SK-N-SH (cell line): ENCODE measurements around the gene NOP56. TPM values are rescaled to one million over a fixed set of nuclear protein-coding genes. Genes with fewer than 3 reads are reported as not detected.

ENCODE experiments used
- CTCF ChIA-PET: fragments of 300-600, 350-600 bp; formaldehyde crosslinking; extraction: SDS; loops from one replicate; lab custom pipeline; 2021; lab: Yijun Ruan, JAX
- POLR2A ChIA-PET: fragments of 350-600 bp; sonication (Branson Sonifier 250); formaldehyde crosslinking; extraction: SDS; loops from one replicate; lab custom pipeline; 2020; ENCODE audit warnings: antibody characterized with exemption, inconsistent platforms; lab: Yijun Ruan, JAX
- DNase-seq: peaks from one replicate; pipeline ENCODE4 v3.0.0; 2012
- H2AFZ ChIP-seq: fragments of 200-600 bp; sonication (generic); 2 replicates; pipeline ENCODE4 v1.8.1; 2016; ENCODE audit warnings: antibody characterized with exemption, mild to moderate bottlenecking, low read depth
- H3F3A ChIP-seq: fragments of 200-600 bp; sonication (generic); replicated peaks from 2 replicates; pipeline ENCODE3; 2016; ENCODE audit warnings: antibody characterized with exemption, mild to moderate bottlenecking; ENCODE audit not compliant: insufficient read depth
- H3K27ac ChIP-seq, 2 experiments: fragments of 200-500 bp in 1 of 2; fragments of 200-600 bp in 1 of 2; sonication (Bioruptor generic) in 1 of 2; sonication (generic), shearing (Covaris generic) in 1 of 2; 2 replicates each; pipeline versions ENCODE4 v1.5.1 to v1.6.1; 2014 to 2016; ENCODE audit warnings: low read depth in 2 of 2, inconsistent platforms in 1 of 2, low read length in 1 of 2, mild to moderate bottlenecking in 1 of 2, mixed read lengths in 1 of 2
- H3K27me3 ChIP-seq: fragments of 200-600 bp; sonication (generic), shearing (Covaris generic); 2 replicates; pipeline ENCODE4 v1.6.1; 2016; ENCODE audit warnings: mixed run types; ENCODE audit not compliant: insufficient read depth
- H3K36me3 ChIP-seq, 2 experiments: fragments of 200-500 bp in 1 of 2; fragments of 200-600 bp in 1 of 2; sonication (Bioruptor generic) in 1 of 2; sonication (generic) in 1 of 2; replicated peaks in 1 of 2; 2 replicates each; pipeline versions ENCODE3 to v1.5.1; 2014 to 2016; ENCODE audit warnings: low read length in 1 of 2, mild to moderate bottlenecking in 1 of 2; ENCODE audit not compliant: insufficient read depth in 2 of 2, control insufficient read depth in 1 of 2
- H3K4me1 ChIP-seq, 2 experiments: fragments of 200-500 bp in 1 of 2; fragments of 200-600 bp in 1 of 2; sonication (Bioruptor generic) in 1 of 2; sonication (generic), shearing (Covaris generic) in 1 of 2; 2 replicates each; pipeline versions ENCODE4 v1.5.1 to v1.6.1; 2014 to 2016; ENCODE audit warnings: low read depth in 1 of 2, low read length in 1 of 2, mixed run types in 1 of 2; ENCODE audit not compliant: insufficient read depth in 2 of 2, control insufficient read depth in 1 of 2
- H3K4me2 ChIP-seq: fragments of 200-600 bp; sonication (generic), shearing (Covaris generic); 2 replicates; pipeline ENCODE4 v1.6.1; 2017; ENCODE audit warnings: mixed run types
- H3K4me3 ChIP-seq, 2 experiments: fragments of 200-500 bp in 1 of 2; fragments of 200-600 bp in 1 of 2; sonication (Bioruptor generic) in 1 of 2; sonication (generic), shearing (Covaris generic) in 1 of 2; 2 replicates each; pipeline versions ENCODE4 v1.5.1 to v1.8.1; 2014 to 2016; ENCODE audit warnings: low read depth in 2 of 2, inconsistent platforms in 1 of 2, low read length in 1 of 2, mild to moderate bottlenecking in 1 of 2, mixed read lengths in 1 of 2, moderate library complexity in 1 of 2
- H3K79me2 ChIP-seq: fragments of 200-600 bp; sonication (generic); 2 replicates; pipeline ENCODE4 v1.8.1; 2017; ENCODE audit warnings: mild to moderate bottlenecking; ENCODE audit not compliant: insufficient read depth
- H3K9ac ChIP-seq: fragments of 200-600 bp; sonication (generic); 2 replicates; pipeline ENCODE4 v1.6.1; 2017; ENCODE audit warnings: mixed run types
- H3K9me2 ChIP-seq: fragments of 200-600 bp; sonication (generic); 2 replicates; pipeline ENCODE4 v1.6.1; 2017; ENCODE audit warnings: mixed run types
- H3K9me3 ChIP-seq: fragments of 200-600 bp; sonication (generic); 2 replicates; pipeline ENCODE4 v1.6.1; 2017; ENCODE audit warnings: mixed run types, mild to moderate bottlenecking, moderate library complexity
- H4K20me1 ChIP-seq: fragments of 200-600 bp; sonication (generic); 2 replicates; pipeline ENCODE4 v1.6.1; 2017; ENCODE audit warnings: mild to moderate bottlenecking, mixed run types; ENCODE audit not compliant: insufficient read depth
- CHD2 ChIP-seq: fragments of 150-350 bp; IDR thresholded peaks from 2 replicates; pipeline ENCODE4 v1.6.1; 2018; ENCODE audit warnings: low read length; ENCODE audit not compliant: partially characterized antibody
- CTCF ChIP-seq: fragments of 200-600 bp; sonication (generic); IDR thresholded peaks from 2 replicates; pipeline ENCODE4 v1.6.1; 2017; ENCODE audit warnings: antibody characterized with exemption, mild to moderate bottlenecking, moderate library complexity
- EZH2phosphoT487 ChIP-seq: fragments of 200-600 bp; sonication (generic); IDR thresholded peaks from 2 replicates; pipeline ENCODE4 v1.6.1; 2017; ENCODE audit warnings: low read depth, mixed run types, mild to moderate bottlenecking, antibody characterized with exemption, moderate library complexity, borderline replicate concordance
- FOSL2 ChIP-seq: IDR thresholded peaks from 2 replicates; pipeline ENCODE4 v1.4.0; 2012; ENCODE audit warnings: low read depth, mild to moderate bottlenecking, moderate library complexity, borderline replicate concordance
- FOXJ3 ChIP-seq: sonication (generic); formaldehyde crosslinking; IDR thresholded peaks from 2 replicates; pipeline ENCODE4 v1.5.1; 2020; ENCODE audit warnings: mild to moderate bottlenecking, missing genetic modification reagents
- GABPA ChIP-seq: IDR thresholded peaks from 2 replicates; pipeline ENCODE4 v1.4.0; 2012; ENCODE audit warnings: low read depth, mild to moderate bottlenecking
- MEF2A ChIP-seq: IDR thresholded peaks from 2 replicates; pipeline ENCODE4 v1.4.0; 2012; ENCODE audit warnings: low read depth, borderline replicate concordance
- NRF1 ChIP-seq: IDR thresholded peaks from 2 replicates; pipeline ENCODE4 v1.6.1; 2012; ENCODE audit warnings: low read depth, mild to moderate bottlenecking, low read length
- RFX5 ChIP-seq: IDR thresholded peaks from 2 replicates; pipeline ENCODE4 v1.6.1; 2012; ENCODE audit warnings: mild to moderate bottlenecking, improper control_type of control experiment, low read length
- RXRA ChIP-seq: IDR thresholded peaks from 2 replicates; pipeline ENCODE4 v1.4.0; 2012; ENCODE audit warnings: low read depth, mild to moderate bottlenecking, borderline replicate concordance
- SMC3 ChIP-seq: IDR thresholded peaks from 2 replicates; pipeline ENCODE4 v1.6.1; 2012; ENCODE audit warnings: low read depth, low read length, improper control_type of control experiment
- TAF1 ChIP-seq: IDR thresholded peaks from 2 replicates; pipeline ENCODE4 v1.6.1; 2012; ENCODE audit warnings: low read depth, mild to moderate bottlenecking, low read length, moderate library complexity, borderline replicate concordance
- USF2 ChIP-seq: fragments of 150-350 bp; IDR thresholded peaks from 2 replicates; pipeline ENCODE4 v1.6.1; 2017; ENCODE audit warnings: antibody characterized with exemption, low read length, low read depth, borderline replicate concordance
- WGBS: methylation state at CpG from one replicate; pipeline ENCODE4 v1.1.6; 2017; ENCODE audit warnings: low lambda C conversion rate; 5-methylcytosine and 5-hydroxymethylcytosine counted together
- polyA plus RNA-seq, 3 experiments: library from polyadenylated mRNA; depleted of rRNA; stranded (reverse); fragments of >200 nt; gene quantifications; 2 replicates each; pipeline ENCODE4 v1.2.3, GENCODE V29; 2012
- TF ChIP-seq, protein P1 (sequence below): IDR thresholded peaks from 2 replicates; pipeline ENCODE4 v1.4.0; 2012; ENCODE audit warnings: low read depth, borderline replicate concordance
- TF ChIP-seq, protein P2 (sequence below): IDR thresholded peaks from 2 replicates; pipeline ENCODE4; 2012
- TF ChIP-seq, protein P3 (sequence below): IDR thresholded peaks from 2 replicates; pipeline ENCODE4 v1.4.0; 2012; ENCODE audit warnings: low read depth, borderline replicate concordance

Gene NOP56
- polyA plus RNA-seq, 1 of the 3 experiments (the other 2 are of a cell fraction), result 158 TPM

DNA sequence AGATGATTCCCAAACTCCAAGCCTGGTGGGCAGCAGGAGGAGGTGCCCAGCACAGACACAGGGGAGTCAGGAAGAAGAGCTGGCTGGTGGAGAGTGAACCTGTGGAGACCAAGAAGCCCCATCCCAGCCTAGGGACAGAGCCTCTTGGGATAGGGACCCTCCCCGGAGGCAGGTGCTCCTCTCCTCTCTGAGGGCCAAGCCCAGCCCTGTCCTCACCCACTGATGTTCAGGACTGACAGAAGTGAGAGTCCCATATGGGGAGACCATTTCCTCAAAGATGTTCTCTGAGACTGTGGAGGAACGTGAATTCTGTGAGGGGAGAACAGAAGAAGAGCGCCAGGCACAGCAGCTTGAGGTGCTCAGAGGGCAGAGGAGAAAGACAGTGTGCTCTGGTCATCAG, 37.8 kb downstream of the NOP56 start:
- Histone ChIP-seq H3F3A (peaks cover 7% of the 10 kb centered on the region), H2AFZ (no peak overlapping the region), H3K36me3 (no peaks in the 10 kb centered on the region), H3K9me3 (no peaks in the 10 kb centered on the region)
- TF ChIP-seq MEF2A (no peak), CHD2 (no peak), GABPA (no peak), USF2 (no peak), RXRA (no peak)
- TF ChIP-seq, protein P1, sequence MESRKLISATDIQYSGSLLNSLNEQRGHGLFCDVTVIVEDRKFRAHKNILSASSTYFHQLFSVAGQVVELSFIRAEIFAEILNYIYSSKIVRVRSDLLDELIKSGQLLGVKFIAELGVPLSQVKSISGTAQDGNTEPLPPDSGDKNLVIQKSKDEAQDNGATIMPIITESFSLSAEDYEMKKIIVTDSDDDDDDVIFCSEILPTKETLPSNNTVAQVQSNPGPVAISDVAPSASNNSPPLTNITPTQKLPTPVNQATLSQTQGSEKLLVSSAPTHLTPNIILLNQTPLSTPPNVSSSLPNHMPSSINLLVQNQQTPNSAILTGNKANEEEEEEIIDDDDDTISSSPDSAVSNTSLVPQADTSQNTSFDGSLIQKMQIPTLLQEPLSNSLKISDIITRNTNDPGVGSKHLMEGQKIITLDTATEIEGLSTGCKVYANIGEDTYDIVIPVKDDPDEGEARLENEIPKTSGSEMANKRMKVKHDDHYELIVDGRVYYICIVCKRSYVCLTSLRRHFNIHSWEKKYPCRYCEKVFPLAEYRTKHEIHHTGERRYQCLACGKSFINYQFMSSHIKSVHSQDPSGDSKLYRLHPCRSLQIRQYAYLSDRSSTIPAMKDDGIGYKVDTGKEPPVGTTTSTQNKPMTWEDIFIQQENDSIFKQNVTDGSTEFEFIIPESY, result no peak
- TF ChIP-seq, all 33 proteins: peak for 0
- 91% methylated on average over 3 of the region's 3 CpGs for WGBS
- Histone ChIP-seq H3K9ac (no peak overlapping the region), H3K9me2 (no peaks in the 10 kb centered on the region), H4K20me1 (peaks cover 7% of the 10 kb centered on the region; the same call in 1 of the 2 replicates), H3K4me1 (peaks cover 0 to 27% of the 10 kb centered on the region in 2 experiments; a peak in 1 of 4 replicates), H3K27me3 (no peaks in the 10 kb centered on the region), H3K27ac (no peak overlapping the region), H3K79me2 (no peaks in the 10 kb centered on the region; the same call in 1 of the 2 replicates), H3K4me3 (no peak overlapping the region), H3K4me2 (no peak overlapping the region)
- POLR2A ChIA-PET, result no interaction called here
- DNase-seq, result no peak
- CTCF ChIA-PET, result interaction anchor here (2.5 kb wide), 1 partner anchor 162 kb away, joined by 22 read pairs; no protein-coding TSS in a partner anchor

GRCh38 chr20:2690718-2691117, 38.3 kb downstream of the NOP56 start:
- Histone ChIP-seq H3K9me2 (no peaks in the 10 kb centered on the region), H3K36me3 (no peaks in the 10 kb centered on the region), H3K4me1 (peaks cover 0 to 27% of the 10 kb centered on the region in 2 experiments; a peak in 1 of 4 replicates), H3K9ac (no peak overlapping the region), H3K4me3 (no peak overlapping the region), H3K27ac (no peak overlapping the region), H3K9me3 (no peaks in the 10 kb centered on the region), H4K20me1 (peaks cover 7% of the 10 kb centered on the region; the same call in 1 of the 2 replicates), H2AFZ (no peak overlapping the region), H3K79me2 (no peaks in the 10 kb centered on the region; the same call in 1 of the 2 replicates), H3K4me2 (no peak overlapping the region), H3K27me3 (no peaks in the 10 kb centered on the region), H3F3A (peaks cover 7% of the 10 kb centered on the region)
- ChIA-PET CTCF (interaction anchor here (0.6 to 1.0 kb wide), 2 partner anchors 161 to 498 kb away, joined by 3 to 5 read pairs; no protein-coding TSS in a partner anchor), POLR2A (no interaction called here)
- TF ChIP-seq CHD2, result no peak
- TF ChIP-seq NRF1, result no peak
- no peak for TF ChIP-seq FOSL2
- TF ChIP-seq MEF2A, result no peak
- TF ChIP-seq, protein P2, sequence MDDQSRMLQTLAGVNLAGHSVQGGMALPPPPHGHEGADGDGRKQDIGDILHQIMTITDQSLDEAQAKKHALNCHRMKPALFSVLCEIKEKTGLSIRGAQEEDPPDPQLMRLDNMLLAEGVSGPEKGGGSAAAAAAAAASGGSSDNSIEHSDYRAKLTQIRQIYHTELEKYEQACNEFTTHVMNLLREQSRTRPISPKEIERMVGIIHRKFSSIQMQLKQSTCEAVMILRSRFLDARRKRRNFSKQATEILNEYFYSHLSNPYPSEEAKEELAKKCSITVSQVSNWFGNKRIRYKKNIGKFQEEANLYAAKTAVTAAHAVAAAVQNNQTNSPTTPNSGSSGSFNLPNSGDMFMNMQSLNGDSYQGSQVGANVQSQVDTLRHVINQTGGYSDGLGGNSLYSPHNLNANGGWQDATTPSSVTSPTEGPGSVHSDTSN, result no peak
- TF ChIP-seq TAF1, result no peak
- no peak for TF ChIP-seq CTCF
- TF ChIP-seq SMC3, result no peak
- no peak for TF ChIP-seq RXRA
- no peak for TF ChIP-seq EZH2phosphoT487
- no peak for TF ChIP-seq FOXJ3
- TF ChIP-seq RFX5, result no peak
- TF ChIP-seq, protein P3, sequence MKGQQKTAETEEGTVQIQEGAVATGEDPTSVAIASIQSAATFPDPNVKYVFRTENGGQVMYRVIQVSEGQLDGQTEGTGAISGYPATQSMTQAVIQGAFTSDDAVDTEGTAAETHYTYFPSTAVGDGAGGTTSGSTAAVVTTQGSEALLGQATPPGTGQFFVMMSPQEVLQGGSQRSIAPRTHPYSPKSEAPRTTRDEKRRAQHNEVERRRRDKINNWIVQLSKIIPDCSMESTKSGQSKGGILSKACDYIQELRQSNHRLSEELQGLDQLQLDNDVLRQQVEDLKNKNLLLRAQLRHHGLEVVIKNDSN, result no peak
- 94% methylated on average over 6 of the region's 6 CpGs for WGBS
- DNase-seq, result no peak
